Left lung (tissue), 10 donors: ENCODE data around the gene ARHGAP9. TPM values are rescaled to one million over a fixed set of nuclear protein-coding genes. Genes with fewer than 3 reads are reported as not detected.
"Not testable (repeated sequence)": the region's sequence is repeated elsewhere in the genome, so short reads cannot be mapped to it uniquely, and the experiment has no call there.

Experiments used
- ATAC-seq: fragments of 200-7000 bp; cut with Tn5 transposase; one replicate; pipeline ENCODE4 v1.9.1; 2020; ENCODE audit warnings: moderate library complexity
- DNase-seq, 4 donors: peaks; one replicate each; pipeline ENCODE4 v3.0.0-alpha.2; 2013 to 2020
- H3K27ac ChIP-seq, 2 donors: fragments of 200-600 bp; sonication (generic) in 1 of 2; one replicate each; pipeline versions ENCODE4 v1.5.0 to v1.8.0; 2020 to 2021
- H3K27me3 ChIP-seq, 2 donors: fragments of 200-600 bp; sonication (generic) in 1 of 2; one replicate each; pipeline versions ENCODE4 v1.5.0 to v1.8.0; 2020 to 2021
- H3K36me3 ChIP-seq, 2 donors: fragments of 200-600 bp; sonication (generic) in 1 of 2; one replicate each; pipeline versions ENCODE4 v1.5.0 to v1.8.0; 2020 to 2021
- H3K4me1 ChIP-seq, 2 donors: fragments of 200-600 bp; one replicate each; pipeline ENCODE4 v1.8.0; 2021
- H3K4me3 ChIP-seq, 2 donors: fragments of 200-600 bp; sonication (generic) in 1 of 2; one replicate each; pipeline versions ENCODE4 v1.5.0 to v1.8.0; 2020 to 2021; ENCODE audit warnings: mild to moderate bottlenecking in 1 of 2
- H3K9me3 ChIP-seq, 2 donors: fragments of 200-600 bp; sonication (generic) in 1 of 2; one replicate each; pipeline versions ENCODE4 v1.5.0 to v1.8.0; 2020 to 2021
- CTCF ChIP-seq, 2 donors: fragments of 200-600 bp; sonication (generic) in 1 of 2; IDR thresholded peaks; one replicate each; pipeline versions ENCODE4 v1.5.0 to v1.8.0; 2021; ENCODE audit warnings: antibody characterized with exemption in 2 of 2
- intact Hi-C, 2 donors: fragments of 100-400 bp; cut with DNase I; formaldehyde crosslinking; loops; one replicate each; pipeline versions ENCODE4 v1.11.2 to v1.14.2; 2022
- polyA plus RNA-seq, 6 donors: library from polyadenylated mRNA; unstranded; fragments of 120-200 nt; gene quantifications; one replicate each; pipeline ENCODE4 v1.2.1, GENCODE V29; 2013; ENCODE audit not compliant: insufficient read length in 6 of 6
- total RNA-seq, 2 donors: library from RNA; stranded (reverse); fragmentation: NEBNext Ultra II Directional; extraction: Animal tissue kit (Norgen Biotek cat#: 25700); gene quantifications; one replicate each; pipeline ENCODE4 v1.2.1, GENCODE V29; 2021
- donor health status: DM: no; HTN: yes; CAD: no.
- donor health status: DM: no; HTN: no; CAD: no.

ARHGAP9 gene
- total and polyA plus RNA-seq, 8 donors: 4.4 to 125 (median 5.6) TPM

DNA sequence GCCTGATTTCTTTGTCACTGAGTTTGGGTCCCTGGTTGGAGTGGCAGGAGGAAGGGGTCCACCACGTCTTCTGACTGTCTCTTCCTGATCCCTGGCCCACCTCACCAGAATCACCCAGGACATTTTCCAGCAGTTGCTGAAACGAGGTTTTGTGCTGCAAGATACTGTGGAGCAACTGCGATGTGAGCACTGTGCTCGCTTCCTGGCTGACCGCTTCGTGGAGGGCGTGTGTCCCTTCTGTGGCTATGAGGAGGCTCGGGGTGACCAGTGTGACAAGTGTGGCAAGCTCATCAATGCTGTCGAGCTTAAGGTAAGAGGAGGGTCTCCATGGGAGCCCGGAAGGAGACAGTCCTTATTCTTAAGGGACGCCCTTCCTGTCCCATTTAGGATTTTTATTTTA lies 20.5 kb upstream of the ARHGAP9 start:
- H3K27me3 ChIP-seq: no peaks in the 10 kb centered on the region
- TF ChIP-seq CTCF (IDR thresholded peaks at IDR 0.05): no peak
- ATAC-seq (no peak), DNase-seq (no peak)
- H3K36me3 ChIP-seq: peaks cover 0 to 94% of the 10 kb centered on the region in 2 donors
- H3K4me1 ChIP-seq: peaks cover 0 to 8% of the 10 kb centered on the region in 2 donors
- H3K9me3 ChIP-seq: no peaks in the 10 kb centered on the region
- intact Hi-C loops: no loop called here
- H3K4me3 ChIP-seq: no peak overlapping the region
- no peak overlapping the region for H3K27ac ChIP-seq

DNA sequence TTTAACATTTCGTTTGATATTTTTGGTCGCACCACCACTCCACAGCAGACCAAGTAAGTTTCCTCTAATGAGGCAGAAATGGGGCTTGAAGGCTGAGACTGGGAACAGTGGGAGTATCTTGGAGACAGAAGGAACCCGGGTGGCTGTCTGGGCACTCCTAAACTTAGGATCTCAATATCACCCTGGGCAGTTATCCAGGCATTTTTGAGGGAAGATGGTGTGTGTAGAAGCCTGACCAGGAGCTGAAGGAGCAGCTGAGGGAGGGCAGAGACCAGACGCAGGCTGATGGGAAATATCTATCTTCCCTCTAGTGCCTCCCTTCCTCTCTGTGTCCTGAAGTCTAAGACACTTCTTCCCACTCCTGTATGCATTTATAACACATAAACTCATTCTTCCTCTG lies 18.9 kb upstream of the ARHGAP9 start:
- Histone ChIP-seq H3K9me3 (no peaks in the 10 kb centered on the region), H3K27ac (no peak overlapping the region), H3K36me3 (peaks cover 0 to 89% of the 10 kb centered on the region in 2 donors), H3K4me1 (peaks cover 0 to 8% of the 10 kb centered on the region in 2 donors), H3K4me3 (no peak overlapping the region), H3K27me3 (no peaks in the 10 kb centered on the region)
- intact Hi-C loops: no loop called here
- no peak for TF ChIP-seq CTCF (IDR thresholded peaks at IDR 0.05)
- no peak for DNase-seq
- ATAC-seq: no peak

DNA sequence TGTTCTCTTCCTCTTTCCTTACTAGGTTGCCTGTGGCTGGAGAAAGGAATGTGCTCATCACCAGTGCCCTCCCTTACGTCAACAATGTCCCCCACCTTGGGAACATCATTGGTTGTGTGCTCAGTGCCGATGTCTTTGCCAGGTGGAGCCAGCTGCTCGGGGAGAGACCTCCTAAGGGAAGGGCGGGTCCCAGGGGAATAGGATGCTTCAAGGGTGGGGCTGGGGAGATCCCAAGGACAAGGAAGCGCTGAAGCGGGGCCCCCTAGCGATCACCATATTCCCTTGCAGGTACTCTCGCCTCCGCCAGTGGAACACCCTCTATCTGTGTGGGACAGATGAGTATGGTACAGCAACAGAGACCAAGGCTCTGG lies 18.5 kb upstream of the ARHGAP9 start:
- intact Hi-C loops: no loop called here

GRCh38 chr12:57497223-57498131 lies 17.8 kb upstream of the ARHGAP9 start:
- no peaks in the 10 kb centered on the region for H3K9me3 ChIP-seq
- intact Hi-C loops: no loop called here
- TF ChIP-seq CTCF (IDR thresholded peaks at IDR 0.05): no peak
- DNase-seq (no peak), ATAC-seq (no peak)
- no peaks in the 10 kb centered on the region for H3K27me3 ChIP-seq
- peaks cover 0 to 8% of the 10 kb centered on the region in 2 donors for H3K4me1 ChIP-seq
- H3K4me3 ChIP-seq: no peak overlapping the region
- no peak overlapping the region for H3K27ac ChIP-seq
- H3K36me3 ChIP-seq: peaks cover 0 to 82% of the 10 kb centered on the region in 2 donors

More for the DNA sequence above, 18.5 kb upstream of the ARHGAP9 start:
- H3K4me1 ChIP-seq: peaks cover 0 to 8% of the 10 kb centered on the region in 2 donors
- H3K36me3 ChIP-seq: peaks cover 0 to 85% of the 10 kb centered on the region in 2 donors
- ATAC-seq (no peak), DNase-seq (no peak)
- H3K4me3 ChIP-seq: no peak overlapping the region
- no peaks in the 10 kb centered on the region for H3K9me3 ChIP-seq
- H3K27ac ChIP-seq: no peak overlapping the region
- TF ChIP-seq CTCF (IDR thresholded peaks at IDR 0.05): no peak
- H3K27me3 ChIP-seq: no peaks in the 10 kb centered on the region

GRCh38 chr12:57496822-57497221 lies 17.2 kb upstream of the ARHGAP9 start:
- H3K4me3 ChIP-seq: no peak overlapping the region
- H3K9me3 ChIP-seq: no peaks in the 10 kb centered on the region
- H3K4me1 ChIP-seq: peaks cover 0 to 8% of the 10 kb centered on the region in 2 donors
- intact Hi-C loops: no loop called here
- DNase-seq: no peak
- TF ChIP-seq CTCF (IDR thresholded peaks at IDR 0.05): no peak
- no peaks in the 10 kb centered on the region for H3K27me3 ChIP-seq
- no peak for ATAC-seq
- H3K27ac ChIP-seq: no peak overlapping the region
- H3K36me3 ChIP-seq: peaks cover 0 to 81% of the 10 kb centered on the region in 2 donors

DNA sequence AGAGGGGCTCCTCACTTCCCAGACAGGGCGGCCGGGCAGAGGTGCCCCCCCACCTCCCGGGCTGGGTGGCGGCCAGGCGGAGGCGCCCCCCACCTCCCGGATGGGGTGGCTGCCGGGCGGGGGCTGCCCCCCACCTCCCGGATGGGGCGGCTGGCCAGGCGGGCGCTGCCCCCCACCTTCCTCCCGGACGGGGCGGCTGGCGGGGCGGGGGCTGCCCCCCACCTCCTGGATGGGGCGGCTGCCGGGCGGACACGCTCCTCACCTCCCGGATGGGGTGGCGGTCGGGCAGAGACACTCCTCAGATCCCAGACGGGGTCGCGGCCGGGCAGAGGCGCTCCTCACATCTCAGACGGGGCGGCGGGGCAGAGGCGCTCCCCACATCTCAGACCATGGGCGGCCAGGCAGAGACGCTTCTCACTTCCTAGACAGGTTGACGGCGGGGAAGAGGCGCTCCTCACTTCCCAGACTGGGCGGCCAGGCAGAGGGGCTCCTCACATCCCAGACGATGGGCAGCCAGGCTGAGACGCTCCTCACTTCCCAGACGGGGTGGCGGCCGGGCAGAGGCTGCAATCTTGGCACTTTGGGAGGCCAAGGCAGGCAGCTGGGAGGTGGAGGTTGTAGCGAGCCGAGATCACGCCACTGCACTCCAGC lies 15.5 kb upstream of the ARHGAP9 start:
- intact Hi-C loops, DNase-seq, H3K9me3 ChIP-seq, H3K4me3 ChIP-seq, H3K27me3 ChIP-seq, ATAC-seq, H3K27ac ChIP-seq, H3K4me1 ChIP-seq: not testable (repeated sequence)
- H3K36me3 ChIP-seq: peaks cover 0 to 81% of the 10 kb centered on the region in 2 donors
